ENCODE data around the gene RTN4IP1.

The RTN4IP1 gene

GRCh38 chr6:106530026-106530425, 99.3 kb downstream of the RTN4IP1 start:
- H3K79me2 ChIP-seq (ENCODE audit: insufficient read depth, low read length), result peaks cover 21% of the 10 kb centered on the region; the same call in 1 of the 2 replicates
- H2AFZ ChIP-seq (ENCODE audit: low read depth, low read length, severe bottlenecking), result no peak overlapping the region
- H3K36me3 ChIP-seq (ENCODE audit: low read length), result peaks cover 76% of the 10 kb centered on the region
- peaks cover 32% of the 10 kb centered on the region for H3F3A ChIP-seq (ENCODE audit: insufficient read depth)
- TF ChIP-seq CTCF (IDR thresholded peaks at IDR 0.05; ENCODE audit: insufficient read depth, low read length, poor library complexity, severe bottlenecking) (no peak), EZH2phosphoT487 (conservative IDR thresholded peaks at IDR 0.05; ENCODE audit: low read length) (no peak)
- H3K27ac ChIP-seq (ENCODE audit: low read depth, low read length), result no peak overlapping the region
- H3K27me3 ChIP-seq (ENCODE audit: low read length), result no peaks in the 10 kb centered on the region
- no peak overlapping the region for H3K9ac ChIP-seq (ENCODE audit: low read length)
- H3K9me3 ChIP-seq (ENCODE audit: insufficient read depth, low read length), result no peaks in the 10 kb centered on the region
- H3K4me2 ChIP-seq (ENCODE audit: low read depth, low read length, poor library complexity, severe bottlenecking), result no peak overlapping the region
- no peaks in the 10 kb centered on the region for H4K20me1 ChIP-seq (ENCODE audit: low read depth, low read length)
- H3K9me2 ChIP-seq (replicated peaks; ENCODE audit: insufficient read depth, low read length), result no peaks in the 10 kb centered on the region
- H3K4me3 ChIP-seq (ENCODE audit: insufficient read depth, low read length, poor library complexity, severe bottlenecking), result no peak overlapping the region

- H3K4me3 ChIP-seq (ENCODE audit: insufficient read depth, low read length, poor library complexity, severe bottlenecking), result no peak overlapping the region
- H3K9ac ChIP-seq (ENCODE audit: low read length), result no peak overlapping the region
- H3K4me2 ChIP-seq (ENCODE audit: low read depth, low read length, poor library complexity, severe bottlenecking), result no peak overlapping the region
- peaks cover 26% of the 10 kb centered on the region; the same call in 1 of the 2 replicates for H3K79me2 ChIP-seq (ENCODE audit: insufficient read depth, low read length)
- H2AFZ ChIP-seq (ENCODE audit: low read depth, low read length, severe bottlenecking), result no peak overlapping the region
- peaks cover 76% of the 10 kb centered on the region for H3K36me3 ChIP-seq (ENCODE audit: low read length)
- TF ChIP-seq CTCF (IDR thresholded peaks at IDR 0.05; ENCODE audit: insufficient read depth, low read length, poor library complexity, severe bottlenecking), result no peak
- no peak for TF ChIP-seq EZH2phosphoT487 (conservative IDR thresholded peaks at IDR 0.05; ENCODE audit: low read length)
- H3K9me3 ChIP-seq (ENCODE audit: insufficient read depth, low read length), result no peaks in the 10 kb centered on the region
- H3K27me3 ChIP-seq (ENCODE audit: low read length), result no peaks in the 10 kb centered on the region
- H3K9me2 ChIP-seq (replicated peaks; ENCODE audit: insufficient read depth, low read length), result no peaks in the 10 kb centered on the region
- H3K27ac ChIP-seq (ENCODE audit: low read depth, low read length), result no peak overlapping the region
- no peaks in the 10 kb centered on the region for H4K20me1 ChIP-seq (ENCODE audit: low read depth, low read length)
- H3F3A ChIP-seq (ENCODE audit: insufficient read depth), result peaks cover 38% of the 10 kb centered on the region
These were observed 99.9 kb downstream of the RTN4IP1 start for GRCh38 chr6:106529438-106529837.

GRCh38 chr6:106528521-106528920, 100.8 kb downstream of the RTN4IP1 start:
- no peak overlapping the region for H3K4me3 ChIP-seq (ENCODE audit: insufficient read depth, low read length, poor library complexity, severe bottlenecking)
- no peaks in the 10 kb centered on the region for H4K20me1 ChIP-seq (ENCODE audit: low read depth, low read length)
- no peaks in the 10 kb centered on the region for H3K9me3 ChIP-seq (ENCODE audit: insufficient read depth, low read length)
- H3K36me3 ChIP-seq (ENCODE audit: low read length), result peaks cover 74% of the 10 kb centered on the region
- no peak overlapping the region for H3K9ac ChIP-seq (ENCODE audit: low read length)
- H3K27ac ChIP-seq (ENCODE audit: low read depth, low read length), result no peak overlapping the region
- no peak overlapping the region for H3K4me2 ChIP-seq (ENCODE audit: low read depth, low read length, poor library complexity, severe bottlenecking)
- peaks cover 36% of the 10 kb centered on the region for H3K79me2 ChIP-seq (ENCODE audit: insufficient read depth, low read length)
- H3K27me3 ChIP-seq (ENCODE audit: low read length), result no peaks in the 10 kb centered on the region
- peaks cover 46% of the 10 kb centered on the region for H3F3A ChIP-seq (ENCODE audit: insufficient read depth)
- H2AFZ ChIP-seq (ENCODE audit: low read depth, low read length, severe bottlenecking), result no peak overlapping the region
- H3K9me2 ChIP-seq (replicated peaks; ENCODE audit: insufficient read depth, low read length), result no peaks in the 10 kb centered on the region
- TF ChIP-seq EZH2phosphoT487 (conservative IDR thresholded peaks at IDR 0.05; ENCODE audit: low read length) (no peak), CTCF (IDR thresholded peaks at IDR 0.05; ENCODE audit: insufficient read depth, low read length, poor library complexity, severe bottlenecking) (no peak)

All from SU-DHL-6 (cell line).